Measurements from ENCODE around the gene MYBPC2.
"Not testable (repeated sequence)": the region's sequence is repeated elsewhere in the genome, so short reads cannot be mapped to it uniquely, and the experiment has no call there.

Gene MYBPC2

GRCh38 chr19:50428772-50429463, 3.8 kb upstream of the MYBPC2 start:
- DNase-seq = no peak

DNA sequence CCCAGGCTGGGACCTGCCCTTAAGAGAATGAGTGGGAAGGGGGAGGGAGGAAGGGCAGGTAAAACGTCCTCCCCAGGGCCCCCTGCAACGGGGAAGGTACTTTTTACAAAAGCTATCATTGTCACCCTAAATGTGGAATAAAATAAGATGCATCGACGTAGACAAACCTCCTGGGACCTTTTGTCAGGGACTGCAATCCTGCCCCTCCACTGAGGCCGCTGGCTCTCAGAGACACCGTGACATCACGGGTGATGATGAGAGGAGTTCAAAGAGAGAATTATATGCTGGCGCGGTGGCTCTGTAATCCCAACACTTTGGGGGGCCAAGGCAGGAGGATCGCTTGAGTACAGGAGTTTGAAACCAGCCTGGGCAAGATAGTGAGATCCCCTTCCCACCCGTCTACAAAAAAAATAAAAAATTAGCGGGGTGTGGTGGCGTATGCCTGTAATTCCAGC, 1.8 kb upstream of the MYBPC2 start:
- no peak for DNase-seq

DNA sequence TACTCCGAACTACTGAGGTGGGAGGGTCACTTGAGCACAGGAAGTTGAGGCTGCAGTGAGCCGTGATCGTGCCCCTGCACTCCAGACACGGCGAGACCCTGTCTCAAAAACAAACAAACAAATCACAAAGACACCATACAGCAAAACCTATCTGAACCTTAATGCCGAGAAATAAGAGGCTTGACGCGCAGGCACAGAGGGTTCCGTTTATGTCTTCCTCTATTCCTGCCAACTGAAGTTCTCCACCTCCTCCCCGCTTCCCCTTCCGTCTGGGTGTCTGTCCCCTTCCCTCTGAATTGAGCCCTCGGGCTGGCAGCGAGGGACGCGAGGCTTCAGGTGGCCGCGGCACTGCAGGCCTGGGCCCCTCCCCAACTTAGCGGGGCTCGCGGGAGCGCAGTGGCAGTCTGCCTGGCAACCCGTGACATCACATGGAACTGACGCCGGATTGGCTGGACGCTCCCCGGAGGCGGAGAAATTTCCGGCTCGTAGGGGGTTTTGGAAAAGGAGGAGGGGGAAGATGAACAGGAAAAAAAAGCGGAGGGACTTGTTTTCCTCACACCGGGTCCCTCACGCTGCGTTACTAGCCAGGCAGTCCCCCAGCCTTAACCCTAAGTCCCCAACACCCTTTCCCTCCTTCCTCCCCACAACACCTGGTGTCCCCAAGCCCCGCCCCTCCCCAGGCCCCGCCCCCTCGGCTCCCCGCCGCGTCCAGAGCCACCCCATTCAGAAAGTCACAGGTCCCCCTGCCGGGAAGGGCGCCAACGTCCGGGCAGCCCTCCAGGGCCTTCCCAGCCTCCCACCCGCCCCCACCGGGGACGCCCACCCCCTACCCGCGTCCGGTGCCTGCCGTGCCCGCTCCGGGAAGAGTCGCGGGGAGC, 1.1 kb upstream of the MYBPC2 start:
- peak; percentile 83 to 85 for DNase-seq

GRCh38 chr19:50433201-50434180, 799 bp downstream of the MYBPC2 start:
- no peak for DNase-seq

GRCh38 chr19:50434525-50434924, 1.8 kb downstream of the MYBPC2 start:
- DNase-seq = no peak

DNA sequence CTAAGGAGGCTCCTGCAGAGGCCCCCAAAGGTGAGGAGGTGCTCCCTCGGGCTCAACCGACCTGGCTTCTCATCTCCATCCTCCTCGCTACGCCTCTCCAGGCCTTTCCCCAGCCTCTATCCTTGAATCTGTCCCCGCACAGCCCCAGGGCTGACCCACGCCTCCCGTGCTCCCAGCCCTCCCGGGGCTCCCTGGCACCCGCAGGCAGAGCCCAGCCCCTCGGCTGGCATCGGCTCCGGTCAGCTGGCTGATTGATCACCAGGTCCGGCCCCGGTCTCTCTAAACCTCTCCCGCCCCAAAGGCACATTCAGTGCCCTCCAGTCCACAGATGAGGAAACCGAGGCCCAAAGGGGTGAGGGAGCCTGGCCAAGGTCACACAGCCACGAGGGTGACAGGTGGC, 2.5 kb downstream of the MYBPC2 start:
- DNase-seq = no peak

GRCh38 chr19:50435627-50436026, 2.9 kb downstream of the MYBPC2 start:
- no peak for DNase-seq

- DNase-seq = no peak
These were observed 5.3 kb downstream of the MYBPC2 start for GRCh38 chr19:50437862-50438449.

GRCh38 chr19:50439130-50439529, 6.4 kb downstream of the MYBPC2 start:
- DNase-seq = not testable (repeated sequence)

DNA sequence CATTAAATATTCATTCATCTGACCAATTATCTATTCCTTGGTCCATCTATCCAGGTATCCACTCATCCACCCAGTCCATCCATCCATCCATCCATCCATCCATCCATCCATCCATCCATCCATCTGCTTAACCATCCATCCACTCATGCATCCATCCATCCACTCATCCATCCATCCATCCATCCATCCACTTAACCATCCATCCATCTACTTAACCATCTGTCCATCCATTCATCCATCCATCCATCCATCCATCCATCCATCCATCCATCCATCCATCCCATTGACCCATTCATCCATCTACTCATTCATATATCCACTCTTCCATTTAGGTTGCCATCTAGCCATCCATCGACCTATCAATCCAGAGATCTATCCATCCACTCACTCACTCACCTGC, 11.4 kb downstream of the MYBPC2 start:
- no peak for DNase-seq

- no peak for DNase-seq
These were observed 14.4 kb downstream of the MYBPC2 start for GRCh38 chr19:50447053-50447452.

DNA sequence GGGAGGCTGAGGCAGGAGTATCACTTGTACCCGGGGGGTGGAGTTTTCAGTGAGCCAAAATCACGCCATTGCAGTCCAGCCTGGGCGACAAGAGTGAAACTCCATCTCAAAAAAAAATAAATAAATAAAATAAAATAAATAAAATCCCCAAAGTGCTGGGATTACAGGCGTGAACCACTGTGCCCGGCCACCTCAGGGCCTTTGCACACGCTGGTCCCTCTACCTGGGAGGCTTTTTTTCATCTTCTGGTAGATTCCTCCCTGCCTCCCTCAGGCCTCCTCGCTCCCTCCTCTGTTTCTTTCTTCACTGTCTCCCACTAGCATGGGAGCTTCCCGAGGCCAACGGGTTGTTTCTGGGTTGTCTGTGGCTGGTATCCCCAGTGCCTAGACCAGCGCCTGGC, 15.1 kb downstream of the MYBPC2 start:
- DNase-seq = no peak

- DNase-seq = no peak
These were observed 16.7 kb downstream of the MYBPC2 start for GRCh38 chr19:50449236-50449899.

- DNase-seq = no peak
These were observed 17.9 kb downstream of the MYBPC2 start for GRCh38 chr19:50450369-50451222.

DNA sequence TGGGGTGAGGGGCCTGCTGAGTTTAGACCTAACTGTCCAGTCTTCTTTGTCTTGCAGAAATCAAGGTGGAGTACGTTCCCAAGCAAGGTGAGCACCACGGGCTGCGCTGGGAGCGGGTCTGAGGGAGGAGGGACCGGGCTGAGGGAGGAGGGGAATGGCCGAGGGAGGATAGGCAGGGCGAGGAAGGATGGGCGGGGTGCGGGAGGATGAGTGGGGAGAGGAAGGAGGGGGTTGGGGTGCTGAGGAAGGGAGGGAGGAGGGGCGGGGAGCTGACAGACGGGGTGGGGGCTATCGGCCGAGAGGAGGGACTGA, 18.5 kb downstream of the MYBPC2 start:
- no peak for DNase-seq

- DNase-seq = no peak
These were observed 20.6 kb downstream of the MYBPC2 start for GRCh38 chr19:50453243-50453642.

GRCh38 chr19:50455992-50456391, 23.3 kb downstream of the MYBPC2 start:
- no peak for DNase-seq

DNA sequence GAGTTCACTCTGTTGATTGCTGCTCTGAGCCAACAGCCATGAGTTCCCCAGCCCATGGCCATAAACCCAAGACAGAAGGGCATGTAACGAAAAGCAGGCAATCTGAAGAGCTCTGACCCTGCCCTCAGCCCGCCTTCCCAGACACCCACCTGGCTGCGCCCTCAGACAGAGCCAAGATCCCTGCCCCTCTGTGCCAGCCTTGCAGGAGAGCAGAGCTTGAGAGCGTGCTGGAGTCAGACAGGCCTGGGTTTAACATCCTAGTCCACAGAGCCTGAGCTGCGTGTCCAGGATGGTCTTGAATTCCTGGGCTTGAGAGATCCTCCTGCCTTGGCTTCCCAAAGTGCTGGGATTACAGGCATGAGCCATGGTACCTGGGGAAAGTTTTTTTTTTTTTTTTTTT, 24.6 kb downstream of the MYBPC2 start:
- DNase-seq = no peak

DNA sequence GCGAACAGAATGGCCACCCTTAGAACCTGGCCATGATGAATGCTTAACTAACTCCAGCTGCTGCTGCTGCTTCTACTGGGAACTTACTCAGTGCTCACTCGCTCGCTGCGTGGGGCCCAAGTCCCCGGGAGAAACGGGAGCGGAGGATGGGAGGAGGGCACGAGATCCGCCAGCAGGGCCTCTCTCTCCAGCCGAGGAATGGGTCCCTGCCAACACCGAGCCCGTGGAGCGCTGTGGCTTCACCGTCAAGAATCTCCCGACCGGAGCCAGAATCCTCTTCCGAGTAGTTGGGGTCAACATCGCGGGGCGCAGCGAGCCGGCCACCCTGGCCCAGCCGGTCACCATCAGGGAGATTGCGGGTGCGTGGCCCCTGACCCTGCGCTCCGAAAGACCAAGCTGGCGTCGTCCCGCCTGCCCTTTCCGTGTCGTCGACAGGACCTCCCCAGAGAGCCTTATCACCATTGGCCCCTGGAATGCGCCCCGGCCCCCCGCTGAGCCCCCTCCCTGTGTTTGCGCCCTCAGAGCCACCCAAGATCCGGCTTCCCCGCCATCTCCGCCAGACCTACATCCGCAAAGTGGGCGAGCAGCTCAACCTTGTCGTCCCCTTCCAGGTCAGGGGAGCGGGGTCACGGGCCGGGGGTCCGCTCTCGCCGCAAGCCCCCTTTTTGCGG, 25.8 kb downstream of the MYBPC2 start:
- DNase-seq = no peak

DNA sequence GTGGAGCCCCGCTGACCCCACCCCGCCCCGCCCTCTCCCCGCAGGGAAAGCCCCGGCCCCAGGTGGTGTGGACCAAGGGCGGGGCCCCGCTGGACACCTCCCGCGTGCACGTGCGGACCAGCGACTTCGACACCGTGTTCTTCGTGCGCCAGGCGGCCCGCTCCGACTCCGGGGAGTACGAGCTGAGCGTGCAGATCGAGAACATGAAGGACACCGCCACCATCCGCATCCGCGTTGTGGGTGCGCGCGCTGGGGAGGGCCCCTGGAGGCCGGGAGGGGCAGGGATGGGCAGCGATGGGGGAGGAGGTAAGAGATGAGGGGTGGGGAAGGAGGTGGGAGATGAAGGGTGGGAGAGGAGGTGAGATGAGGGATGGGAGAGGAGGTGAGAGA, 26.4 kb downstream of the MYBPC2 start:
- DNase-seq = no peak
